GM23248 (cell line): ENCODE results near the gene CLVS2. TPM values are rescaled to one million over a fixed set of nuclear protein-coding genes. Genes with fewer than 3 reads are reported as not detected.

ENCODE experiments used
- DNase-seq: peaks from one replicate; pipeline ENCODE4 v3.0.0-alpha.2; 2015
- H2AFZ ChIP-seq: fragments of 200-600 bp; sonication (generic); 2 replicates; pipeline ENCODE4 v1.6.1; 2016; ENCODE audit warnings: antibody characterized with exemption
- H3F3A ChIP-seq: fragments of 200-600 bp; sonication (generic); 2 replicates; pipeline ENCODE4 v1.6.1; 2016; ENCODE audit warnings: mild to moderate bottlenecking, antibody characterized with exemption, mixed run types; ENCODE audit not compliant: insufficient read depth
- H3K27ac ChIP-seq: fragments of 200-600 bp; sonication (generic); 2 replicates; pipeline ENCODE4 v1.5.1; 2016; ENCODE audit warnings: mild to moderate bottlenecking
- H3K27me3 ChIP-seq: fragments of 200-600 bp; sonication (generic); replicated peaks from 2 replicates; pipeline ENCODE4 v1.6.1; 2016; ENCODE audit warnings: mild to moderate bottlenecking; ENCODE audit not compliant: insufficient read depth
- H3K36me3 ChIP-seq: fragments of 200-600 bp; sonication (generic); 2 replicates; pipeline ENCODE4 v1.6.1; 2016; ENCODE audit warnings: low read depth, mild to moderate bottlenecking
- H3K4me1 ChIP-seq: fragments of 200-600 bp; sonication (generic); 2 replicates; pipeline ENCODE4 v1.6.1; 2016; ENCODE audit warnings: mild to moderate bottlenecking; ENCODE audit not compliant: insufficient read depth
- H3K4me2 ChIP-seq: fragments of 200-600 bp; sonication (generic); one replicate; pipeline ENCODE4 v1.6.1; 2016; ENCODE audit warnings: mild to moderate bottlenecking; ENCODE audit not compliant: unreplicated experiment
- H3K4me3 ChIP-seq: fragments of 200-600 bp; sonication (generic); 2 replicates; pipeline ENCODE4 v1.5.1; 2016; ENCODE audit warnings: mild to moderate bottlenecking
- H3K79me2 ChIP-seq: fragments of 200-600 bp; sonication (generic); 2 replicates; pipeline ENCODE4 v1.6.1; 2016; ENCODE audit warnings: mild to moderate bottlenecking; ENCODE audit not compliant: insufficient read depth
- H3K9ac ChIP-seq: fragments of 200-600 bp; sonication (generic); 2 replicates; pipeline ENCODE4 v1.6.1; 2016; ENCODE audit warnings: mild to moderate bottlenecking
- H3K9me2 ChIP-seq: fragments of 200-600 bp; sonication (generic); 2 replicates; pipeline ENCODE4 v1.6.1; 2016; ENCODE audit warnings: mixed run types, mild to moderate bottlenecking, moderate library complexity; ENCODE audit not compliant: insufficient read depth
- H3K9me3 ChIP-seq: fragments of 200-600 bp; sonication (generic); one replicate; pipeline ENCODE4 v1.6.1; 2017; ENCODE audit warnings: low read depth
- H4K20me1 ChIP-seq: fragments of 200-600 bp; sonication (generic); 2 replicates; pipeline ENCODE4 v1.6.0; 2016; ENCODE audit not compliant: insufficient read depth
- EZH2 ChIP-seq: fragments of 200-600 bp; sonication (generic); IDR thresholded peaks from 2 replicates; pipeline ENCODE4 v1.6.1; 2018; ENCODE audit warnings: antibody characterized with exemption, mild to moderate bottlenecking; ENCODE audit not compliant: insufficient read depth, poor library complexity, severe bottlenecking
- EZH2phosphoT487 ChIP-seq: fragments of 200-600 bp; sonication (generic); IDR thresholded peaks from 2 replicates; pipeline ENCODE4 v1.6.1; 2018; ENCODE audit warnings: antibody characterized with exemption, moderate library complexity, mild to moderate bottlenecking, low read depth; ENCODE audit not compliant: insufficient read depth
- WGBS, 2 experiments: methylation state at CpG; one replicate each; pipeline ENCODE4 v1.1.6; 2015 to 2017; ENCODE audit warnings: low lambda C conversion rate in 2 of 2, low coverage in 1 of 2; ENCODE audit errors: missing lambda C conversion rate in 2 of 2; 5-methylcytosine and 5-hydroxymethylcytosine counted together
- in situ Hi-C: fragments of 300-500 bp; cut with MboI; formaldehyde crosslinking; loops from 2 replicates; pipeline ENCODE4 v1.15.0; 2020
- polyA plus RNA-seq: library from polyadenylated mRNA; unstranded; fragments of >200 nt; fragmentation: Nextera tagmentation; extraction: Ambion mirVana; gene quantifications from 2 replicates; pipeline ENCODE4 v1.2.1, GENCODE V29; 2016
- total RNA-seq: library from RNA; depleted of rRNA; stranded (reverse); fragments of >200 nt; shearing (Covaris generic); gene quantifications from 2 replicates; pipeline ENCODE4 v1.2.3, GENCODE V29; 2014

The CLVS2 gene
- total and polyA plus RNA-seq, 2 experiments from 2014 or later, result not detected

GRCh38 chr6:122962000-122962624, 33.9 kb upstream of the CLVS2 start:
- DNase-seq, result no peak
- Histone ChIP-seq H3K27me3 (no peaks in the 10 kb centered on the region), H3K4me3 (no peak overlapping the region), H3K27ac (no peak overlapping the region), H3K9ac (no peak overlapping the region), H3K4me2 (no peak overlapping the region), H3K9me3 (no peaks in the 10 kb centered on the region), H2AFZ (no peak overlapping the region), H3K4me1 (no peaks in the 10 kb centered on the region), H3F3A (no peaks in the 10 kb centered on the region), H3K9me2 (no peaks in the 10 kb centered on the region), H4K20me1 (no peaks in the 10 kb centered on the region), H3K79me2 (no peaks in the 10 kb centered on the region), H3K36me3 (no peaks in the 10 kb centered on the region)
- in situ Hi-C loops, result no loop called here
- TF ChIP-seq EZH2 (no peak), EZH2phosphoT487 (no peak)

- H3F3A ChIP-seq, result no peaks in the 10 kb centered on the region
These were observed 26.0 kb upstream of the CLVS2 start for GRCh38 chr6:122969999-122970533.

DNA sequence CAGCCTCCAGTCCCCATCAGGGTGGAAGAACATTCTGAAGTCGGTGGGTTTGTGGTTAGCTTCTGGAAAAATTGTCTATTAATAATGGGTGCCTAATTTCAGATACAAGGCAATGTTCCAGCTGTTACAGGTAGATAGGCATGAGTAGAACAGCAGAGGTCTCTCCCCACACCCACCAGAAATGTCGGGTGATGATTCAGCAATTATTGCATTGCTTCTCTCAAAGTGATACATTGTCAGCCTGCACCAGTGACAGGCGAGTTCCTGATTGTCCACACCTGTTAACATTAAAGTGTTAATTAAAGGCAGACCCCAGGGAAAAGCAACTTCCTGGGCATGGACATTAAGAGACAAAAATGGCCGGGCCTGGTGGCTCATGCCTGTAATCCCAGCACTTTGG, 18.9 kb upstream of the CLVS2 start:
- TF ChIP-seq EZH2, result no peak
- TF ChIP-seq EZH2phosphoT487, result no peak
- Histone ChIP-seq H3F3A (no peaks in the 10 kb centered on the region), H3K9me2 (no peaks in the 10 kb centered on the region), H3K4me3 (no peak overlapping the region), H3K27me3 (no peaks in the 10 kb centered on the region), H3K79me2 (no peaks in the 10 kb centered on the region), H4K20me1 (no peaks in the 10 kb centered on the region), H2AFZ (no peak overlapping the region), H3K9ac (no peak overlapping the region), H3K27ac (no peak overlapping the region), H3K4me1 (no peaks in the 10 kb centered on the region), H3K9me3 (no peaks in the 10 kb centered on the region), H3K36me3 (no peaks in the 10 kb centered on the region), H3K4me2 (no peak overlapping the region)
- in situ Hi-C loops, result no loop called here
- DNase-seq, result no peak
- 5 to 8% methylated on average over 4 of the region's 4 CpGs for WGBS, 2 experiments

More at GRCh38 chr6:122969999-122970533, 26.0 kb upstream of the CLVS2 start:
- H3K4me2 ChIP-seq, result no peak overlapping the region
- H3K9me3 ChIP-seq, result no peaks in the 10 kb centered on the region
- no peak overlapping the region for H3K27ac ChIP-seq
- H3K9me2 ChIP-seq, result no peaks in the 10 kb centered on the region
- H3K27me3 ChIP-seq, result no peaks in the 10 kb centered on the region
- TF ChIP-seq EZH2 (no peak), EZH2phosphoT487 (no peak)
- H4K20me1 ChIP-seq, result no peaks in the 10 kb centered on the region
- no peak overlapping the region for H3K4me3 ChIP-seq
- 4 to 7% methylated on average over 1 of the region's 1 CpG for WGBS, 2 experiments
- no peaks in the 10 kb centered on the region for H3K4me1 ChIP-seq
- no peak overlapping the region for H2AFZ ChIP-seq
- no peak overlapping the region for H3K9ac ChIP-seq
- no peak for DNase-seq
- H3K36me3 ChIP-seq, result no peaks in the 10 kb centered on the region
- no peaks in the 10 kb centered on the region for H3K79me2 ChIP-seq
- in situ Hi-C loops, result no loop called here

DNA sequence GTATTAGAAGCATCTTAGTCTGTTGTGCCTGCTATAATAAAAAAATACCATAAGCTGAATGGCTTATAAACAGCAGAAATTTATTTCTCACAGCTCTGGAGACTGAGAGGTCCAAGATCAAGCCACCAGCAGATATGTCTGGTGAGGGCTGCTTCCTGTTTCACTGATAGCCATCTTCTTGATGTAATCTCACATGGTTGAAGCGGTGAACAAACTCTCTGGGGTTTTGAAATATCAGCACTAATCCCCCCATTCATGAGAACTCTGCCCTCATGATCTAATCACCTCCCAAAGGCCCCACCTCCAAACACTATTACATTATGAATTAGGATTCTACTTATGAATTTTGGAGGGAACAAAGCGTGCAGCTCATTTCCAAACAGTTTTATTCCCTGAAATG, 11.6 kb upstream of the CLVS2 start:
- H3K79me2 ChIP-seq, result no peaks in the 10 kb centered on the region
- no peaks in the 10 kb centered on the region for H3K4me1 ChIP-seq
- H4K20me1 ChIP-seq, result no peaks in the 10 kb centered on the region
- H3K4me2 ChIP-seq, result no peak overlapping the region
- H3K4me3 ChIP-seq, result no peak overlapping the region
- no peaks in the 10 kb centered on the region for H3K9me3 ChIP-seq
- H3K9ac ChIP-seq, result no peak overlapping the region
- no peaks in the 10 kb centered on the region for H3K9me2 ChIP-seq
- no peaks in the 10 kb centered on the region for H3K27me3 ChIP-seq
- 14 to 15% methylated on average over 2 of the region's 2 CpGs for WGBS, 2 experiments
- no peaks in the 10 kb centered on the region for H3K36me3 ChIP-seq
- no peak overlapping the region for H2AFZ ChIP-seq
- H3F3A ChIP-seq, result no peaks in the 10 kb centered on the region
- no peak for DNase-seq
- TF ChIP-seq EZH2phosphoT487 (no peak), EZH2 (no peak)
- in situ Hi-C loops, result no loop called here
- no peak overlapping the region for H3K27ac ChIP-seq

- H3K4me2 ChIP-seq, result no peak overlapping the region
- H3K27me3 ChIP-seq, result peaks cover 37% of the 10 kb centered on the region
- no peaks in the 10 kb centered on the region for H3K4me1 ChIP-seq
- no peaks in the 10 kb centered on the region for H3K79me2 ChIP-seq
- H3F3A ChIP-seq, result no peaks in the 10 kb centered on the region
- DNase-seq, result no peak
- no peaks in the 10 kb centered on the region for H3K9me2 ChIP-seq
- in situ Hi-C loops, result no loop called here
- no peaks in the 10 kb centered on the region for H3K36me3 ChIP-seq
- TF ChIP-seq EZH2phosphoT487, result no peak
- no peak for TF ChIP-seq EZH2
- H3K4me3 ChIP-seq, result no peak overlapping the region
- H3K9me3 ChIP-seq, result no peaks in the 10 kb centered on the region
- no peak overlapping the region for H2AFZ ChIP-seq
- H3K27ac ChIP-seq, result no peak overlapping the region
- 48 to 55% methylated on average over 3 of the region's 3 CpGs for WGBS, 2 experiments
- H4K20me1 ChIP-seq, result no peaks in the 10 kb centered on the region
- no peak overlapping the region for H3K9ac ChIP-seq
These were observed 1.8 kb upstream of the CLVS2 start for GRCh38 chr6:122994256-122994655.
